SH-SY5Y (cell line): ENCODE results near the gene ZNF680.

ENCODE experiments used
- GATA2 ChIP-seq: IDR thresholded peaks from 2 replicates; pipeline ENCODE4 v1.6.1; 2011; ENCODE audit warnings: mild to moderate bottlenecking, low read depth, low read length
- GATA3 ChIP-seq: IDR thresholded peaks from 2 replicates; pipeline ENCODE4 v1.6.1; 2011; ENCODE audit warnings: low read depth, mild to moderate bottlenecking, low read length, moderate library complexity

DNA sequence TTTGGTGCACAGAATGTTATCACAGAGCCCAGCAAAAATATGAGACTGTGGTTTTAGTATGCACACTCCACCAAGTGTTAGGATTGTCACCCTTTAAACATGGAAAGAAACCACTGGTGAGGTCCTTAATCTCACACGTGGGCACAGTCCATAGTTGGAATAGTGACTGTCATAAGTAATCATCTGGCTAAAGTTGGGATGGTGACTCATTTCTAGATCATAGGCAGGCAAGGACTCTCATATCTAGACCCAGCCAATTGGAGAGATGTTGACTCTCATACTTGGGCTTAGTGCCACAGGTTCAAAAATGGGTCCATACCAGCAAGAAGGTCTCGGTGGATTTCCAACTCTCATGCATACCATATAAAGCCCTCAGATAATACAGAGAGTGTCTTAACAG is 39.6 kb upstream of the ZNF680 start:
- no peak for TF ChIP-seq GATA3
- no peak for TF ChIP-seq GATA2
